HG03196 (cell line): ENCODE measurements around the gene NTNG2.

ENCODE experiments used
- ATAC-seq: cut with Tn5 transposase; IDR thresholded peaks from one replicate; pipeline ENCODE4 v1.9.1; 2021; ENCODE audit not compliant: unreplicated experiment

Gene NTNG2

GRCh38 chr9:132146039-132146438 lies 15.8 kb upstream of the NTNG2 start:
- ATAC-seq = no peak

DNA sequence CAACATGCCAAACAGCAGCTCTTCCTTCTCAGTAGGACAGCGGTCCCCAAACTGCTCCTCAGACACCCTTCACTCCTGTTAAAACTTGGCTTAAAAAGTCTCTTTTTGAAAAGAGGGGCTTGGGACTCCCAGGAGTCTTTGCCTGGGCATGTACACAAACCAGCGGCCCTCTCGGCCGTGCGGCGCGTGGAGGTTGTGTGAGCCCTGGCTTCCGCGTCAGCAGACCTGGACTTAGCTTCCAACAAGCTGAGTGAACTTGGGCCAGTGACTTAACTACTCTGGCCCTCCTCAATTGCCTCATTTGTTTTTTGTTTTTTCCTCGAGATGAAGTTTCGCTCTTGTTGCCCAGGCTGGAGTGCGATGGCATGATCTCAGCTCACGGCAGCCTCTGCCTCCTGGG lies 15.3 kb upstream of the NTNG2 start:
- ATAC-seq = no peak

- ATAC-seq = no peak
Observed at GRCh38 chr9:132147331-132147730, 14.5 kb upstream of the NTNG2 start.

GRCh38 chr9:132147839-132148238 lies 14.0 kb upstream of the NTNG2 start:
- no peak for ATAC-seq

GRCh38 chr9:132150256-132150655 lies 11.6 kb upstream of the NTNG2 start:
- no peak for ATAC-seq

DNA sequence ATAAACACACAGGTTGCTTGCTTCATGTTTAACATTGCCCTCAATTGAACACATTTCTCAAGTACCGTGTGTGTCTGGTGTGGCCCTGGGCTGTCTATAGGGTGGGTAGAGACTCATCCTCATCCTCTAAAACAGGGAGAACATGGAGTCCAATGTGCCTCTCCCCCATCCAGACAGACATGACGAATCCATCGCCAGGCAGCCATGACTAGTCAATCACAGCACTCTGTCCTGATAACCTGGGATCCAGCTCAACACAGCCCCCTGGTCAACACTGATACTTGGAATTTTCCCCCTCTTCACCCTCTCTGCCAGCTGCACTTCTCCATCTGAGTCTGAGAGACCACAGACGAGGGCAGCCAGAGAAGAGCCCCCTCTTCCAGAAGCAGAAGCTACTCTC lies 10.7 kb upstream of the NTNG2 start:
- ATAC-seq = no peak

- ATAC-seq = no peak
Observed at GRCh38 chr9:132152231-132152630, 9.6 kb upstream of the NTNG2 start.

DNA sequence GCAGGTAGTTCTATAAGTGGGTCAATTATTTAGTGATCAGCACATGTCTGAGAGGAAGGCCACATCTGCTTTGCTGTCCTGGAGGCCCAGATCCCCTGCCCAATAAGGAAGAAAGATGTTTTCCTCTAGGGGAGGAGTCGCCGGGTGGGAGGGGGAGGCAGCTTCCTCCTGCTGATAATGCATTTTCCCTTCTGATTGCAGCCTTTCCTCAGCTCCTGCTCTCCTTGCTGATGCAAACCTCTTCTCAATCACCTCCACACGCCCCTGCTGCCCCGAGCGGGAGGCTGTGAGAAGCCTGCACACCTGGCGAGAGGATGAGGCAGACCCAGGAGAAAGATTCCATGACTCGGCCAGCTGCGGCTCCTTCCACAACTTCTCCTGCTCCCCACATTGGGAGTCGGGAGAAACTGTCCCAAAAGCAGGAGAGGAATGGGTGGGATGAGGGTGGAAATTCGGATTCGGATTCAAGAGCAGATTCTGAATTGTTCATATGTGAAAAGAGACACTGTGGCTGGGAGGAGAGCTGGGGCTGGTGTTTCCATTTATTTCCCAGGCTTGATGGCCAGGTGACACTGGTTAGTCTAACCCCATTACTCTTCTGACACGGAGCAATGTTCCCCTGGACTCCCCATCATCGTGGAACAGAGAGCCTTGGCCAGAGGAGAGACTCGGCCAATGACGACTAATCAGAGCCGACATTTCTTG lies 6.8 kb upstream of the NTNG2 start:
- ATAC-seq = no peak

- no peak for ATAC-seq
Observed at GRCh38 chr9:132155568-132155895, 6.3 kb upstream of the NTNG2 start.

- no peak for ATAC-seq
Observed at GRCh38 chr9:132156262-132156661, 5.6 kb upstream of the NTNG2 start.

- no peak for ATAC-seq
Observed at GRCh38 chr9:132157347-132158116, 4.3 kb upstream of the NTNG2 start.

GRCh38 chr9:132160802-132161742 lies 786 bp upstream of the NTNG2 start:
- ATAC-seq = no peak

GRCh38 chr9:132162764-132163456 lies 1.1 kb downstream of the NTNG2 start:
- no peak for ATAC-seq

DNA sequence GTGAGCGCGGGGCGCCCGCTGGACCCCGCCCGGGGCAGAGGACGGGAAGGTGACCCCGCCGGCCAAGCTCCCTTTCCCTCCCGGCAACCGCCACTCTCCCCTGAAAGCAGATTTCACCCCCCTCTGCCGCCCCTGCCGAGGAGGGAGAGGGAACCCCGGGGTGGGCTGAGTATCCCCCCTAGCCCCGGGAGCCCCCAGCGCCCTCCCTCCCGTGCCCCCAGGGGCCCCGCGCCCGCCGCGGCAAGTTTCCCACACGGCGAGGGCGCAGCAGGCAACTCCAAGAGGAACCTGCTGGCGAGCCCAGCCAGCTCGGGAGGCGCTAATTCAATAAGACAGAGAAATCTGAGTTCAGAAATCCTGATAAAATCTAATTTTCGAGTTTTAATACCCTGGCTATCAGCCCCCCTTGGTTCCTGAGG lies 1.6 kb downstream of the NTNG2 start:
- no peak for ATAC-seq

GRCh38 chr9:132163876-132164603 lies 2.2 kb downstream of the NTNG2 start:
- ATAC-seq = no peak

- ATAC-seq = no peak
Observed at GRCh38 chr9:132164604-132165362, 2.9 kb downstream of the NTNG2 start.

DNA sequence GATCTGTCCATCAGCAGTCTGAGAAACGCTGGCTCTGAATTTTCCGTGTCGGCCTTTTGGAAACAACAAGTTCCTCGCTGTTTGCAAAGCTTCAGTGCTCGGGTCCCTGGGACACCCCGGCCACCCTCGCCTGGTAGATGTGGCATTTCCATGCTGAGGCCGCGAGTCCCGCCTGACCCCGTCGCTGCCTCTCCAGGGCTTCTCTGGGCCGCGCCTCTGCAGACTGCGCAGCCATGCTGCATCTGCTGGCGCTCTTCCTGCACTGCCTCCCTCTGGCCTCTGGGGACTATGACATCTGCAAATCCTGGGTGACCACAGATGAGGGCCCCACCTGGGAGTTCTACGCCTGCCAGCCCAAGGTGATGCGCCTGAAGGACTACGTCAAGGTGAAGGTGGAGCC lies 4.7 kb downstream of the NTNG2 start:
- ATAC-seq = no peak

GRCh38 chr9:132167192-132167591 lies 5.3 kb downstream of the NTNG2 start:
- no peak for ATAC-seq

DNA sequence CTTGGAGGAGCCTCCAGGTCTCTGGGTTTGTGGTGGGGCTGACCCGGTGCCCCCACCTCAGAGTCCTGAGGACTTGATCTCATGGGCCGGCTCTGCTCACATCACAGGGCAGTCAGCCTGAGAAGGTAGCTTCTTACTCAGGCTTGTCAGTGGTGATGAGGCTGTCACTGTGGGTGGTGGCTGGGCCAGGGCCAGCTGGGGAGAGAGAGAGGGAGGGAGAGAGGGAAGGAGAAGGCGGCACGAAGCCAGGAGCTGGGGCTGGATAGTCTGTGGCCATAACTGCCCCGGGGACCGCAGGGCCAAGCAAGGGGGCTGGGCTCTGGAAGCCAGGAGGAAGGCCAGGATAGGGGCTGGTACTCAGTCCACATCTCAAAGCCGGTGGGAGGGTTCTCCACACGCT lies 6.5 kb downstream of the NTNG2 start:
- ATAC-seq = no peak

GRCh38 chr9:132168851-132169250 lies 7.0 kb downstream of the NTNG2 start:
- no peak for ATAC-seq
